NCI-H1417 (cell line): ENCODE results near the gene BCL7C.
"Not testable (repeated sequence)": the region's sequence is repeated elsewhere in the genome, so short reads cannot be mapped to it uniquely, and the experiment has no call there.

Experiments used
- DNase-seq, 3 experiments: peaks; one replicate each; lab custom pipeline; 2025; lab: John Stamatoyannopoulos, UW

Gene BCL7C

DNA sequence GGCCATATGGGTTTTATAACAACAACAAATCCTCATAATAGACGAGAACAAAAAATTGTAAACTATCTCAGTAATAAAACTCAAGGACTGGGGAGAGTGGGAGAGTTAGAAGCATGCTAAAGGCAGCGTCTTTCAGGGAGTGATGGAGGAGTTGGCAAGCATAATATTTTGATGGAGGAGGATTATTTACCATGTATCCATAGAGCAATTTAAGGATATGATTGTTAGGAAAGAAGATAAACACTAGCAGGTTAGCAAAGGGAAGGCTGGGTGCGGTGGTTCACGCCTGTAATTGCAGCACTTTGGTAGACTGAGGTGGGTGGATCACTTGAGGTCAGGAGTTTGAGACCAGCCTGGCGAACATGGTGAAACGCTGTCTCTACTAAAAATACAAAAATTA is 27.8 kb downstream of the BCL7C start:
- DNase-seq, result no peak

DNA sequence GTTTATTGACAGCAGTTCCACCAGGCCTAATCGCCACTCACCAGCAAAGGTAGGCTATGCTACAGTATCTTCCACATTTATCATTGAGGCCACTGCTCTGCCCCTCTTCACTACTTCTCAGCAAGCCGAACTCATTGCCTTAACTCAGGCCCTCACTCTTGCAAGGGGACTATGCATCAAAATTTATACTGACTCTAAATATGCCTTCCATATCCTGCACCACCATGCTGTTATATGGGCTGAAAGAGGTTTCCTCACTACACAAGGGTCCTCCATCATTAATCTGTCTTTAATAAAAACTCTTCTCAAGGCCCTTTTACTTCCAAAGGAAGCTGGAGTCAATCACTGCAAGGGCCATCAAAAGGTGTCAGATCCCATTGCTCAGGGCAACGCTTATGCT is 30.7 kb downstream of the BCL7C start:
- DNase-seq, result not testable (repeated sequence)

GRCh38 chr16:30860729-30861128 is 33.1 kb downstream of the BCL7C start:
- not testable (repeated sequence) for DNase-seq

DNA sequence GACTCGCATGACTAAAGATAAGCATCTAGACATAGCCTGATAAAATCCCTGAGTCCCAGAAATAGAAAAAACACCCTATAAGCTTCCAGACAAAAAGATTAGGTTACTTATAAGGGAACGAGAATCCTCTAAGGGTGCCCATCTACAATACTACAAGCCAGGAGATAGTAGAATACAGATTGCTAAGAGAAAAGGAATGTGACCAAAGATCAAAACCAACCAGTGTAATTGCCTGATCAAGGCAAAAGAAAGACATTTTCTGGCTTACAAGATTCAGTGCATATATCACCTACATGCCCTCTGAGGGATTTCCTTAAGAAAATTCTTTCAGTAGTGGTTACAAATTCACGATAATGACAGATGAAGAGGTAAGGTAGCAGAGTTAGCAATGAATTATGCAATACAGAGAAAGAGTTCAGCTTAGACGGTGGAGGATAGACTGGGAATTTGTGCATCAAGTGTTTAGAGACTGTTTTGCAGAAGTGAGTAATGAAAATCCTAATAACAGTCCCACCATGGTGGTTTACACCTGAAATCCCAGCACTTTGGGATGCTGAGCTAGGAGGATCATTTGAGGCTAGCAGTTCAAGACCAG is 35.0 kb downstream of the BCL7C start:
- DNase-seq, result no peak

DNA sequence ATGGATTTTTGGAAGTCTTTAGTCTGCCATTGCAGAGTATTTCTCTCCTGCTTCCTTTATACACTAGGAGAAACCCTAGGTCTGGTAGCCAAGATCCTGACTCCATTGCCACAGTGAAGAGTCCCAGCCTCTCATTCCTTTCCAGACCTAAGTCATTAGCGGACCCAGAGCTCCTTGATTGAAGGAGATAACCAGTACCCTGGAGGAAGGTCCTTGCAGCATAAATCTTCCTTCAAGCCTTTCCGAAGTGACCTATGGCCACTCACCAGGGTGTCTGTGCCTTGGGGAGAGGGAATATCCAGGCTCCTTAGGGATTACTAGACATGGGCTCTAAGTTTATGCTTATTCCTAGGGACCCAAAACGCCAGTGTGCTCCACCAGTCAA is 35.8 kb downstream of the BCL7C start:
- DNase-seq, result no peak

DNA sequence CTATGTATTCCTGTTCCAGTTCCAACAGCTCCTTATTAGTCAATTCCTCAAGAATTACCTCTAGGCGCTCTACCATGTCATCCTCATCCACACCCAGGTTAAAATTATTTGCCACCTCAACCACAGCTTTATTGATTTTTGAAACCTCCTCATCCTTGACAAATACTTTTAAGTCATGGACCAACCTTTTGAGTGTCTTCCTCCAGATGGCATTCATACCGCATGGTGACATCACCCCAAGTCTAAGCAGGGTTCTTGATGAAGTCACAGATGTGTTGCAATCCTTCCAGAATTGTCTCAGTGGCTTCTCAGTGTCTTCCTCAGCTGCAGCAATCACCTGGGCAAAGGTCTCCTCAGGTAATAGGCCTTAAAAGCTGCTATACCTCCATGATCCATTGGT is 40.1 kb downstream of the BCL7C start:
- no peak for DNase-seq

DNA sequence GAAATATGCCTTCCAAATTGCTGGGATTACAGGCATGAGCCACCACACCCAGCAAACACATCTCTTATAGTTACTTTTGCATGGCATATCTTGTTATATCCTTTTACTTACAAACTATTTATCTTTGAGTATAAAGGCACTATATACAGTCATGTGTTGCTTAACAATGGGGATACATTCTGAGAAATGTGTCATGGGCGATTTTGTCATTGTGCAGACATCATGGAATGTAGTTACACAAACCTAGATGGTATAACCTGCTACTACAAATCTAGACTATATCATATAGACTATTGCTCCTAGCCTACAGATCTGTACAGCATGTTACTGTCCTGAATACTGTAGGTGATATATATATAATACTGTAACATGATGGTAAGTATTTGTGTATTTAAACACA is 43.6 kb downstream of the BCL7C start:
- DNase-seq, result no peak

GRCh38 chr16:30846649-30847402 is 47.1 kb downstream of the BCL7C start:
- no peak for DNase-seq

GRCh38 chr16:30844671-30845449 is 49.0 kb downstream of the BCL7C start:
- peak; percentile 29 to 85 (median 67) for DNase-seq

DNA sequence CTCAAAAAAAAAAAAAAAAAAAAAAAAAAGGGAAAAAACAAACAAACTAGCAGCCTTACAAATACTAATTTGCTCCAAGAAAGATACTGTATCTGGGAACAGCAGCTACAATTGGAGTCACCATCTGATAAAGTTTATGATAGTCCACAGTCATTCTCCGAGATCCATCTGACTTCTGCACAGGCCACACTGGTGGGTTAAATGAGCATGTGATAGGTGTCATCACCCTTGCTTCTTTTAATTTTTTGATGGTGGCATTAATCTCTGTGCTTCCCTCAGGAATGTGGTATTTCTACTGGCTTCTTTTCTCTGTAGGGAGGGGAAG is 49.6 kb downstream of the BCL7C start:
- DNase-seq, result no peak

GRCh38 chr16:30843501-30843900 is 50.4 kb downstream of the BCL7C start:
- DNase-seq, result no peak

DNA sequence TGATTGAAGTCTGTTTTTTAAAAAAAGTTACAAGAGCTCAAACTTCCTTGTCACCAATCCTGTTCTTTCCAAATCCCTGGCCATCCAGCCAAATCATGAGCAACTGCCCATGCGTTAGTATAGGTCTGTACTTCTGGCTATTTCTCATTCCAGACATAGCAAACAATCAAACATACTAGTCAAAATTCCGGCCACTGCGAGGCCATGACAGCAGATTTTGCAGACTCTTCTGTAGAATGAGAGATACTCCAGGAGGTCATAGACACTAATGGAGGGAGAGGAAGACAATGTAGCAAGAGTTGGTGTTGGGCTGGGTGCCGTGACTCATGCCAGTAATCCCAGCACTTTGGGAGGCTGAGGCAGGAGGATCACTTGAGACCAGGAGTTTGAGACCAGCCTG is 50.9 kb downstream of the BCL7C start:
- DNase-seq, result no peak

DNA sequence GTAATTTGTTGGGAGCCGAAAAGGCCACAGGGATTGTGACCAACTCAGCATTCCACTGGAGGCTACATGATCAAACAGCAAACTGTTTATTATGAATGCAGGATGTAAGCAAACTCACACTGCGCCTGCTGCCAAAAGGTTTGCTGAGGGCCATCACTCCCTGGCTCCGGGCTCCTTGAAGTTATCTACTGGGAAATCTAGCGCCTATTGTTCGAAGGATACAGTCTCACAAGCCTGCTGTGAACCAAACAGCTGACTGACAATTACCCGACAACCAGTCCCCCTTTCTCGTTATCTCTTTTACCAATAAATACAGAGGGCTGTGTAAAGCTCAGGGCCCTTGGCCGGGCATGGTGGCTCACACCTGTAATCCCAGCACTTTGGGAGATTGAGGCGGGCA is 52.5 kb downstream of the BCL7C start:
- DNase-seq, result no peak

- no peak for DNase-seq
These were observed 53.3 kb downstream of the BCL7C start for GRCh38 chr16:30840611-30841010.

DNA sequence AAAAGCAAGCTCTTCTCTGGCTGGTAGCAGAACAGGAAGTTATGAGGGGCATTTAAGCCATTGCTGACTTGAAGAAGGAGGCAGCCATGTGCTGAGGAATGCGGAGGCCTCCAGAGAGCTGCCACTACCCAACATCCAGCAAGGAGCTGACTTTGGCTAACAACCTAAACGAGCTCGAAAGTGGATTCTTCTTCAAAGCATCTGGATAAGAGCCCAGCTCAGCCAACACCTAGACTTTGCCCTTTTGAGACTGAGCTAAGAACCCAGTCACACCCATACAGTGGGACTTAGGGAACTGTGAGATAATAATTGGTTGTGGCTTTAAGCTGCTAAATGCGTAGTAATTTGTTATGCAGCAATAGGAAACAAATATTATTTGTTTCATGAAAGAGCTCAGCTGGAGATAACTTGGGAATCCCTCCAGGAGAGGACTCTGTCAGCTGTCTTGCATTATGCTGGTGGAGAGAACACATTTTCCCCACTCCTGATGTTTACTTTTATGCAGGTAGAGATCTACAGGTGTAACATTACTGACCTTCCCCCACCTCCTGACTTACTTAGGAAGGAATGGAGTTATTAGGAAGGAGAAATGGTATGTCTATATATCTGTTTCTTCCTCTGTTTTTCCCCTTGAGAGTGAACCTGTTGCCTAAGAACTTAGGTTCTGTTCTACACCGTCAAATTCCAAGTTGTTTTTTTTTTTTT is 54.2 kb downstream of the BCL7C start:
- DNase-seq, result peak in 2 of 3 experiments; percentile 2 to 49

DNA sequence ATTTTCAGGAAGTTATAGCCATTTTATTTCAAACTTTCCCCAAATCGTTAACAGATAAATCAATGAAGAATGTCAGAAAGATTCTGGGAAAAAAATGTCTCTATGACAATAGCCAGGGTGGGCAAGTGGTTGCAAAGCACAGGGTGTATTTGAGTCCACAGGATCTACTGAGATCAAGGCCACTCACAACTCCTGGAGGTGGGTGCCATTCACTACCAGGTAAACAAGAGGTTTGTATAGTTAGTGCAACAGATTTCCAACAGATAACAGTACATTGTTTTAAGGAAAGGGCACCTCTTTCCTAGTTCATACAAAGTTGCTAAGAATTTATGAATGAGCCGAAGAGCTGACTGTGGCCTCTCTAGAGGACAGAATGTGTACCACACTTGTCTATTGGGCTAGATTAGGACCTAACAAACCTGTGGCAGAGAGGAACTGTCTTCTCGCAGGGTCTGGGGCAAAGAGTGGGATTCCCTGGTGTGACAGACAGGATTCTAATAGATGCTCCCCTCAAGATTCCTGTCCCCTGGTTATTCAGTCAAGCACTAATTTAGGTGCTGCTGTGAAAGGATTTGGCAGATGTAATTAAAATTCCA is 54.9 kb downstream of the BCL7C start:
- no peak for DNase-seq

GRCh38 chr16:30837904-30838303 is 56.0 kb downstream of the BCL7C start:
- DNase-seq, result no peak
